Fibroblast of lung (primary cell): ENCODE measurements around the gene KCNC3. TPM values are rescaled to one million over a fixed set of nuclear protein-coding genes. Genes with fewer than 3 reads are reported as not detected.

ENCODE experiments used
- DNase-seq, 2 donors: peaks; one replicate each; pipeline versions ENCODE4 v3.0.0 to v3.0.0-alpha.2; 2010; ENCODE audit warnings: low read depth in 2 of 2
- H2AFZ ChIP-seq: 2 replicates; pipeline ENCODE4 v1.5.1; 2012; ENCODE audit warnings: low read length, control low read depth, inconsistent platforms
- H3K27ac ChIP-seq: 2 replicates; pipeline ENCODE4 v1.5.1; 2011; ENCODE audit warnings: low read length, control low read depth; ENCODE audit not compliant: insufficient read depth
- H3K27me3 ChIP-seq: 2 replicates; pipeline ENCODE4 v1.5.1; 2011; ENCODE audit warnings: mild to moderate bottlenecking, low read length; ENCODE audit not compliant: control insufficient read depth, insufficient read depth
- H3K36me3 ChIP-seq: 2 replicates; pipeline ENCODE4 v1.5.1; 2011; ENCODE audit warnings: low read length; ENCODE audit not compliant: control insufficient read depth, insufficient read depth
- H3K4me1 ChIP-seq: 2 replicates; pipeline ENCODE4 v1.5.1; 2011; ENCODE audit warnings: low read length; ENCODE audit not compliant: control insufficient read depth, insufficient read depth; ENCODE audit errors: extremely low read depth
- H3K4me2 ChIP-seq: 2 replicates; pipeline ENCODE4 v1.5.1; 2011; ENCODE audit warnings: low read length, control low read depth; ENCODE audit not compliant: insufficient read depth; ENCODE audit errors: extremely low read depth
- H3K4me3 ChIP-seq, 4 experiments: fragments of 200-600 bp in 1 of 4; sonication (generic) in 1 of 4; replicated peaks in 1 of 4; 2 replicates each; pipeline ENCODE4 v1.5.1; 2011 to 2016; ENCODE audit warnings: low read length in 4 of 4, low read depth in 3 of 4, mild to moderate bottlenecking in 3 of 4, control low read depth in 2 of 4, inconsistent platforms in 1 of 4, mixed read lengths in 1 of 4; ENCODE audit not compliant: insufficient read depth in 1 of 4; ENCODE audit errors: control extremely low read depth in 1 of 4
- H3K79me2 ChIP-seq: 2 replicates; pipeline ENCODE4 v1.5.1; 2012; ENCODE audit warnings: mild to moderate bottlenecking, low read length, inconsistent platforms; ENCODE audit not compliant: control insufficient read depth, insufficient read depth
- H3K9ac ChIP-seq: 2 replicates; pipeline ENCODE4 v1.5.1; 2011; ENCODE audit warnings: mild to moderate bottlenecking, low read length, control low read depth; ENCODE audit not compliant: insufficient read depth
- H3K9me3 ChIP-seq: 2 replicates; pipeline ENCODE4 v1.5.1; 2012; ENCODE audit warnings: low read depth, low read length; ENCODE audit not compliant: control insufficient read depth, insufficient read depth
- H4K20me1 ChIP-seq: 2 replicates; pipeline ENCODE4 v1.5.1; 2011; ENCODE audit warnings: low read length; ENCODE audit not compliant: control insufficient read depth, insufficient read depth; ENCODE audit errors: extremely low read depth
- CTCF ChIP-seq, 2 donors: IDR thresholded peaks in 1 of 2; conservative IDR thresholded peaks in 1 of 2; 1 replicate in 1 of 2; 2 replicates in 1 of 2; pipeline ENCODE4 v1.5.1; 2011 to 2012; ENCODE audit warnings: low read length in 2 of 2, control low read depth in 1 of 2, inconsistent platforms in 1 of 2, low read depth in 1 of 2, mild to moderate bottlenecking in 1 of 2
- EZH2 ChIP-seq: IDR thresholded peaks from 2 replicates; pipeline ENCODE4 v1.5.1; 2012; ENCODE audit warnings: low read length, control low read depth, mild to moderate bottlenecking; ENCODE audit errors: missing control alignments
- polyA plus RNA-seq, 2 donors: library from polyadenylated mRNA; depleted of rRNA in 1 of 2; stranded (reverse) in 1 of 2; unstranded in 1 of 2; fragments of >200 nt; gene quantifications; 2 replicates each; pipeline ENCODE4 v1.2.1, GENCODE V29; 2011 to 2012; ENCODE audit warnings: missing spikeins in 1 of 2
- total RNA-seq: library from RNA; depleted of rRNA; stranded (reverse); fragments of >200 nt; gene quantifications from 2 replicates; pipeline ENCODE4 v1.2.1, GENCODE V29; 2014

The KCNC3 gene
- total and polyA plus RNA-seq, 2 donors (not counting 1 experiment from before 2014, with no cell fraction given) = under 0.01 to 0.01 TPM

- no peaks in the 10 kb centered on the region for H3K27me3 ChIP-seq
- H3K79me2 ChIP-seq = no peaks in the 10 kb centered on the region
- no peaks in the 10 kb centered on the region for H4K20me1 ChIP-seq
- no peaks in the 10 kb centered on the region for H3K9me3 ChIP-seq
- H3K4me1 ChIP-seq = no peaks in the 10 kb centered on the region
- TF ChIP-seq EZH2 (no peak), CTCF (conservative IDR thresholded peaks at IDR 0.05 in 1 of 2, IDR thresholded peaks at IDR 0.05 in 1 of 2; ENCODE audit: low read depth in 1 of 2, low read length in 2 of 2) (no peak)
- no peak overlapping the region for H2AFZ ChIP-seq
- no peak overlapping the region for H3K4me3 ChIP-seq
- DNase-seq = no peak
- H3K4me2 ChIP-seq = no peak overlapping the region
- H3K9ac ChIP-seq = no peak overlapping the region
- no peak overlapping the region for H3K27ac ChIP-seq
- no peaks in the 10 kb centered on the region for H3K36me3 ChIP-seq
Measured at GRCh38 chr19:50286443-50286842, 42.7 kb downstream of the KCNC3 start.

DNA sequence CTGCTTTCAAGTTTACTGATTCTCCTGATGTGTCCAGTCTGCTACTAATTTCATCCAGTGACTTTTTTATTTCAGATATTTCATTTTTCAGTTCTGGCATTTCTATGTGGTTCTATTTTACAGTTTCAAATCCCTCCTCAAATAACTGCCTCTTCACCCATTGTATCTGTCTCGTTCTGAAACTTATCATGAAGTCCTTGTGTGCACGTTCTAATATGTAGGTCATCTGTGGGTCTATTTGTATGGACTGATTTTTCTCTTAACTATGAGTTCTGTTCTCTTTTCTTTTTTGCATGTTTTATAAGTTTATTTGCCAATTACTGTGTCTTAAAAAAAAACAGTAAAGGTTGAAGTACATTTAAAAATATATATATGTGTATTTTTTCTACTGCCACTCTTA, 43.3 kb downstream of the KCNC3 start:
- H3K79me2 ChIP-seq = no peaks in the 10 kb centered on the region
- H3K9ac ChIP-seq = no peak overlapping the region
- no peak overlapping the region for H2AFZ ChIP-seq
- no peaks in the 10 kb centered on the region for H3K27me3 ChIP-seq
- H3K4me1 ChIP-seq = no peaks in the 10 kb centered on the region
- no peaks in the 10 kb centered on the region for H3K9me3 ChIP-seq
- no peak for DNase-seq
- TF ChIP-seq EZH2 = no peak
- no peak for TF ChIP-seq CTCF (conservative IDR thresholded peaks at IDR 0.05 in 1 of 2, IDR thresholded peaks at IDR 0.05 in 1 of 2; ENCODE audit: low read depth in 1 of 2, low read length in 2 of 2)
- H3K36me3 ChIP-seq = no peaks in the 10 kb centered on the region
- no peak overlapping the region for H3K4me2 ChIP-seq
- no peaks in the 10 kb centered on the region for H4K20me1 ChIP-seq
- no peak overlapping the region for H3K4me3 ChIP-seq
- no peak overlapping the region for H3K27ac ChIP-seq

DNA sequence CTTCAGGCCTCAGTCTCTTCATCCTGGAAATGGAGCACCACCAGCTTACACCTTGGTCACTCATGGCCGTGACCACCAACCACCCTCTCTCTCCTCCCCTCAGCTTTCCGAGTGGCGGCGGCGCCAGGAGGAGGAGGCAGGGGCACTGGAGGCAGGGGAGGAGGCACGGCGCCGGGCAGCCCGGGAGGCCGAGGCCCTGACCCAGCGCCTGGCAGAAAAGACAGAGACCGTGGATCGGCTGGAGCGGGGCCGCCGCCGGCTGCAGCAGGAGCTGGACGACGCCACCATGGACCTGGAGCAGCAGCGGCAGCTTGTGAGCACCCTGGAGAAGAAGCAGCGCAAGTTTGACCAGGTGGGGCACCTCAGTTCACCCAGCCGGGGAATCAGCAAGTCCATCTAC, 47.7 kb downstream of the KCNC3 start:
- no peaks in the 10 kb centered on the region for H3K36me3 ChIP-seq
- no peak overlapping the region for H3K9ac ChIP-seq
- TF ChIP-seq EZH2 (no peak), CTCF (conservative IDR thresholded peaks at IDR 0.05 in 1 of 2, IDR thresholded peaks at IDR 0.05 in 1 of 2; ENCODE audit: low read depth in 1 of 2, low read length in 2 of 2) (no peak)
- H4K20me1 ChIP-seq = no peaks in the 10 kb centered on the region
- H3K4me3 ChIP-seq = no peak overlapping the region
- H3K4me2 ChIP-seq = no peak overlapping the region
- no peak overlapping the region for H2AFZ ChIP-seq
- no peaks in the 10 kb centered on the region for H3K9me3 ChIP-seq
- H3K27ac ChIP-seq = no peak overlapping the region
- DNase-seq = no peak
- H3K27me3 ChIP-seq = no peaks in the 10 kb centered on the region
- no peaks in the 10 kb centered on the region for H3K4me1 ChIP-seq
- no peaks in the 10 kb centered on the region for H3K79me2 ChIP-seq
